NOMO-1 (cell line): ENCODE results near the gene E2F4.
A peak's percentile ranks its signal among the peaks of the same experiment; 100 is the strongest.

Source experiments
- DNase-seq, 2 experiments: peaks; one replicate each; lab custom pipeline; 2025; ENCODE audit not compliant: unreplicated experiment in 2 of 2; lab: John Stamatoyannopoulos, UW

Gene E2F4

GRCh38 chr16:67247192-67248072 is 55.5 kb downstream of the E2F4 start, which contains the start of gene FHOD1:
TSS of gene FHOD1 (minus strand) at chr16:67247481. CDS start at chr16:67247410, 71 bp downstream.
- DNase-seq, result peak; percentile 93 to 95

GRCh38 chr16:67248073-67248400 is 56.1 kb downstream of the E2F4 start:
- no peak for DNase-seq
